ENCODE results near the gene SLC25A34. TPM values are rescaled to one million over a fixed set of nuclear protein-coding genes. Genes with fewer than 3 reads are reported as not detected.

The SLC25A34 gene
- total and polyA plus RNA-seq, 2 of the 13 experiments (the other 11 are each of a cell fraction or from before 2014, with no cell fraction given): 0.13 to 0.18 TPM

GRCh38 chr1:15708486-15709137, 27.4 kb upstream of the SLC25A34 start:
- BruUV-seq (replicated peaks): no TSS peak
- CTCF ChIA-PET (ENCODE audit: low intra/inter-chr PET ratio, low total read pairs): no interaction called here
- no peak overlapping the region for H3K4me2 ChIP-seq (ENCODE audit: low read depth, low read length)
- no peak overlapping the region for H3K9ac ChIP-seq (ENCODE audit: insufficient read depth, low read depth, low read length)
- peaks cover 4 to 21% of the 10 kb centered on the region in 2 experiments; a peak in 3 of 5 replicates for H3K36me3 ChIP-seq (replicated peaks in 1 of 2; ENCODE audit: control insufficient read depth in 1 of 2, insufficient read depth in 2 of 2, low read length in 2 of 2)
- no peaks in the 10 kb centered on the region for H3K27me3 ChIP-seq (ENCODE audit: control insufficient read depth in 1 of 2, insufficient read depth in 2 of 2, low read length in 2 of 2)
- no peak for TF ChIP-seq FOXP4 (CRISPR knock-in tag; IDR thresholded peaks at IDR 0.05)
- peak; percentile 72 for TF ChIP-seq ZNF629 (CRISPR knock-in tag; conservative IDR thresholded peaks at IDR 0.05)
- 96% methylated on average over 15 of the region's 15 CpGs for WGBS (ENCODE audit: low lambda C conversion rate)
- intact Hi-C loops (cut with micrococcal nuclease; ENCODE audit: unreplicated experiment) (no loop called here), in situ Hi-C loops (cut with HindIII; ENCODE audit: extremely low pct_ligation_motif_present, low pct_unique_long_range_greater_than_20kb) (no loop called here)
- no peaks in the 10 kb centered on the region for H3K9me3 ChIP-seq (ENCODE audit: low read length)
- 0 out of 2 replicates have a peak, but pooled peaks cover 4% of the 10 kb centered on the region for H4K20me1 ChIP-seq (ENCODE audit: insufficient read depth, low read length)
- no peak overlapping the region for H3K27ac ChIP-seq (ENCODE audit: extremely low read length, insufficient read depth, low read length)
- no peak overlapping the region for H3K4me3 ChIP-seq (replicated peaks in 1 of 3; ENCODE audit: insufficient read depth in 1 of 3, low read depth in 2 of 3, low read length in 3 of 3)
- POLR2A ChIA-PET: no interaction called here
- no peaks in the 10 kb centered on the region for H3K4me1 ChIP-seq (ENCODE audit: insufficient read depth, low read length)
- H3K79me2 ChIP-seq (ENCODE audit: insufficient read depth, low read length): peaks cover 7% of the 10 kb centered on the region
- H2AFZ ChIP-seq (ENCODE audit: low read length): no peak overlapping the region
- no peak for FAIRE-seq
- ATAC-seq: no peak
- DNase-seq (ENCODE audit: low spot score): no peak

GRCh38 chr1:15709226-15709625, 26.8 kb upstream of the SLC25A34 start:
- no peak overlapping the region for H3K9ac ChIP-seq (ENCODE audit: insufficient read depth, low read depth, low read length)
- H3K4me2 ChIP-seq (ENCODE audit: low read depth, low read length): no peak overlapping the region
- DNase-seq (ENCODE audit: low spot score) (no peak), FAIRE-seq (no peak), ATAC-seq (no peak)
- H3K4me1 ChIP-seq (ENCODE audit: insufficient read depth, low read length): no peaks in the 10 kb centered on the region
- TF ChIP-seq FOXA1 (IDR thresholded peaks at IDR 0.05) (no peak), FOXA1 (CRISPR knock-in tag; IDR thresholded peaks at IDR 0.05) (no peak), TIGD3 (CRISPR knock-in tag; IDR thresholded peaks at IDR 0.05; ENCODE audit: borderline replicate concordance) (no peak), AGO1 (IDR thresholded peaks at IDR 0.05; ENCODE audit: low read depth, low read length, poor library complexity, severe bottlenecking) (no peak), EED (CRISPR knock-in tag; IDR thresholded peaks at IDR 0.05) (no peak)
- H3K79me2 ChIP-seq (ENCODE audit: insufficient read depth, low read length): peaks cover 7% of the 10 kb centered on the region
- CTCF ChIA-PET (ENCODE audit: low intra/inter-chr PET ratio, low total read pairs): no interaction called here
- peaks cover 4 to 21% of the 10 kb centered on the region in 2 experiments; a peak in 3 of 5 replicates for H3K36me3 ChIP-seq (replicated peaks in 1 of 2; ENCODE audit: control insufficient read depth in 1 of 2, insufficient read depth in 2 of 2, low read length in 2 of 2)
- POLR2A ChIA-PET: no interaction called here
- no peaks in the 10 kb centered on the region for H3K9me3 ChIP-seq (ENCODE audit: low read length)
- no peak overlapping the region for H3K27ac ChIP-seq (ENCODE audit: extremely low read length, insufficient read depth, low read length)
- intact Hi-C loops (cut with micrococcal nuclease; ENCODE audit: unreplicated experiment): no loop called here
- 91% methylated on average over 4 of the region's 4 CpGs for WGBS (ENCODE audit: low lambda C conversion rate)
- no peaks in the 10 kb centered on the region for H3K27me3 ChIP-seq (ENCODE audit: control insufficient read depth in 1 of 2, insufficient read depth in 2 of 2, low read length in 2 of 2)
- H4K20me1 ChIP-seq (ENCODE audit: insufficient read depth, low read length): 0 out of 2 replicates have a peak, but pooled peaks cover 4% of the 10 kb centered on the region
- no TSS peak for BruUV-seq (replicated peaks)
- no peak overlapping the region for H3K4me3 ChIP-seq (replicated peaks in 1 of 3; ENCODE audit: insufficient read depth in 1 of 3, low read depth in 2 of 3, low read length in 3 of 3)
- H2AFZ ChIP-seq (ENCODE audit: low read length): no peak overlapping the region
- in situ Hi-C loops (cut with HindIII; ENCODE audit: extremely low pct_ligation_motif_present, low pct_unique_long_range_greater_than_20kb): no loop called here
